Non-pigmented ciliary epithelial cell (primary cell): ENCODE measurements around the gene AMBRA1.
"Not testable (repeated sequence)": the region's sequence is repeated elsewhere in the genome, so short reads cannot be mapped to it uniquely, and the experiment has no call there.

Source experiments
- DNase-seq: peaks from one replicate; pipeline ENCODE4 v3.0.0-alpha.2; 2010; ENCODE audit warnings: low read depth

The AMBRA1 gene

DNA sequence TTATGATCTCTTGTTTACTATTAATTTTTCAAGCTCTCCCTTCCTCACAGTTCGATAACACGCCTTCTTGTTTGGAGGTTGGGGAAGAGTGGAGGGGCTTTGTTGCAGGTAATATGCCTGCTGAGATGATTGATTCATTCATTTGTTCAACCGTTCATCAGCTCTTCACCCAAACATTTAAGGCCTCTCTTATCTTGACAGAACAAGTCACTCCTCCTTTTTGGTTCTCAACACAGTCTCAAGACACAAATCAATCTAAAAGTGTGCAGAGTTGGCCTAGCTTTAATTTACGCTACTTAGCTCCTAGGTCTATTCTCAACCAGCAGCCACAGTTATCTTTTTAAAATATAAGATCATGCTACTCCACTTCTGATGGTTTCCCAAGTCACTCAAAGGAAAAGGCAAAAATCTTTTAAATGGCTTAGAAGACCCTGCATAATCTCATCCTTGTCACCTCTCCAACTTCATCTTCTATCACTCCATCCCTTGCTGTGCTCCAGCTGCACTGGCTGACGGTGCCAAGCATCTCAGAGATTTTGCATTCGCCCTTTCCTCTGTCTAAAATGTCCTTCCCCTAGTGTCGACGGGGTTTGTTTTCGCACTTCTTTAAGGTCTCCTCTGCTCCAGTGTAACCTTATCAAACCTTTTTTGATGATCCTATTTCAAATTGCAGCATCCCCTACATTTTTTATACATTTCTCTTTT lies 60.3 kb downstream of the AMBRA1 start:
- DNase-seq = no peak

DNA sequence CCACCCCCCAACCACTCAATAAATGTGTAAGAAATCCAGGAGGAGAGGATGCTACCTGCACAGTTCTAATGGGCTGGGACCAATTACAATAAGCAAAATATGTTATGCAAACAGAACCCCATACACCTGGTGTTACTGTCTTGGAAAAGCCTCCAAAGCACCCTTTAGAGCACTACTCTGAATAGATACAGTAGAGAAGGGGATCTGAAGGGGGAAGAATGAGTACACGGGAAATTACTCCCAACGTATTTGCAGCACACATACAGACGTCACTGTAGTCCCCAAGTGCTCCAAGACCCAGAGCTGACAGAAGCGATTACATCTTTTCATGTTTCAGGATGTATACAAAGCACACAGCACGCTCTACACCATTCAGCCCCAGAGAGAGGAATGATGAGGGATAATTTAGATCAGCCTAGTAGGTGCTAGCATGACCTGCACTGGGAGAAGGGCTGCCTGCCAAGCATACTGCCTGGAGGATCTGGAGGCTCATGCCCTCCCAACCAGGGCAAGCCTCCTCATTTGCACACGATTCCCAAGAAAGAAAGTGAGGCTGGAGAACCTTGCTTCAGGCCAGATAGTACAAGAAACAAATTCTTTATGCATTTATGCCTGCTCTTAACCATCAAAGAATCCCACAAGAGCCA lies 63.8 kb downstream of the AMBRA1 start:
- no peak for DNase-seq

DNA sequence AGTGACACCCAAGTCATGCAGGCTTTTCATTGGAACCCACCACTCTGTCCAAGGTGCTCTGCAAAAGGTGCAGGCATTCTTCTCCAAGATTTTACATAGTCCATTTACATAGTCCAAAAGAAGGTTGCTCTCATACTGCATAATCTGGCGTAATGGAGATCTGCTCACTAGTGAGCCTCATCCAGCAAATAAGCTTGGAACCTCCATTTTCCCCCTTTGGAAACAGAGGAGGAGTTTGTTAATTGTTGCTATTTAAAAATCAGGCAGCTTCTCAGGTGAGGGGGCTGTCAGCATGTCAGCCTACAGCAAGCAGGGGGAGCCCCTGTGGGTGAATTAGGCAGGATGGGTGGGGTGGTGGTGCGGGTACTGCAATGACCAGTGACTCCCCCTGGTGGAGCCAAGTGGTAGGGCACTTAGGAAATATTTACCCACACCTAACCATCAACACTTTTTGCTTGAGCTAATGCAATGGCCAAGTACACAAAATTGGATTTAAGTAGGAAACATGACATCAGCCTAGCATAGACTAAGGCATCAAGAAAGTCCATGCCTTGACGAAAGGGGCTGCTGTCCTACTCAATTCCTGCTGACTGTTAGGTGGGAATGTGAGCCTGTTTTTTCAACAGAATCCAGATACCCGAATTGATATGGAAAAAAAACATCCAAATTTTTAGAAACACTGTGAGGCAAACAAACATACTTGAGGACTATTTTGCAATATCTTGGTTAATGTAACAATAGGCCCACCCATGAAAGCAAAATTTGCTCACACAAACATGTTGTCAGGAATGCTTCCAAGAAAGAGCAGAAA lies 64.5 kb downstream of the AMBRA1 start:
- no peak for DNase-seq

DNA sequence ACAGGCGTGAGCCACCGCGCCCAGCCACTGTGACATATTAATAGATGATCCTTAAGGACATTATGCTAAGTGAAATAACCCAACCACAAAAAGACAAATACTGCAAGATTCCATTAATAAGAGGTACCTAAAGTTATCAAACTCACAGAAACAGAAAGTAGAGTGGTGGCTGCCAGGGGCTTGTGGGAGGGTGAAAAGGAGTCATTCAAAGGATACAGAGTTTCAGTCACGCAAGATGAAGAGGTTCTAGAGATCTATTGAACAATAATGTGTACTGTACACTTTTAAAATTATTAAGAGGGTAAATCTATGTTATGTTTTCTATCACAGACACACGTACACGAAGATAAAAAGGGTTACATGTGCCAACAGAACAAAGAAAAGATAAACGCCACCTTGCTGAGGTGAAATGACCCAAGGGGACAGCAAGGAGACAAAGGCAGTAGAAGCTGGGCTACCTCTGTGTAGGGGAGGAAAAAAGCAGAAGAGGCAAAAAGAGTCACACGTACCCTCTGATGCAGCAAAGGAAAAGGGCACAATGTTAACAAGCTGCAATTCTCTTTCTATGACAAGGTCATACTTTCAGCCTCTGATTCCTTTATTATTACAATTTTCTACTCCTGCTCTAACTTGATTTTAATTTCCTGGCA lies 65.3 kb downstream of the AMBRA1 start:
- DNase-seq = no peak

DNA sequence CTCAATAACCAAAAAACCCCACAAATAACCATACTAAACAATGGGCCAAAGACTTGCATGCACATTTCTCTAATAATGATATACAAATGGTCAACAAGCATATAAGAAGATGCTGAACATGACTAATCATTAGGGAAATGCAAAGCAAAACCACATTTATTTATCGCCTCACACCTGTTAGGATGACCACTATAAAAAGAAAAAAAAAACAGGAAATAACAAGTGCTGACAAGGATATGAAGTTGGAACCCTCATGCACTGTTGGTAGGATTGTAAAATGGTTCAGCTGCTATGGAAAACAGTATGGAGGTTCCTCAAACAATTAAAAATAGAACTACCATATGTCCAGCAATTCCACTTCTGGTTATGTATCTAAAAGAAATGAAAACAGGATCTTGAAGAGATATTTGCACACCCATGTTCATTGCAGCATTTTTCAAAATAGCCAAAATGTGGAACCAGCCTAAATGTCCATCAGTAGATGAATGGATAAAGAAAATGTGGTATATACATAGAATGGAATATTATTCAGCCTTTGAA lies 66.2 kb downstream of the AMBRA1 start:
- DNase-seq = no peak

DNA sequence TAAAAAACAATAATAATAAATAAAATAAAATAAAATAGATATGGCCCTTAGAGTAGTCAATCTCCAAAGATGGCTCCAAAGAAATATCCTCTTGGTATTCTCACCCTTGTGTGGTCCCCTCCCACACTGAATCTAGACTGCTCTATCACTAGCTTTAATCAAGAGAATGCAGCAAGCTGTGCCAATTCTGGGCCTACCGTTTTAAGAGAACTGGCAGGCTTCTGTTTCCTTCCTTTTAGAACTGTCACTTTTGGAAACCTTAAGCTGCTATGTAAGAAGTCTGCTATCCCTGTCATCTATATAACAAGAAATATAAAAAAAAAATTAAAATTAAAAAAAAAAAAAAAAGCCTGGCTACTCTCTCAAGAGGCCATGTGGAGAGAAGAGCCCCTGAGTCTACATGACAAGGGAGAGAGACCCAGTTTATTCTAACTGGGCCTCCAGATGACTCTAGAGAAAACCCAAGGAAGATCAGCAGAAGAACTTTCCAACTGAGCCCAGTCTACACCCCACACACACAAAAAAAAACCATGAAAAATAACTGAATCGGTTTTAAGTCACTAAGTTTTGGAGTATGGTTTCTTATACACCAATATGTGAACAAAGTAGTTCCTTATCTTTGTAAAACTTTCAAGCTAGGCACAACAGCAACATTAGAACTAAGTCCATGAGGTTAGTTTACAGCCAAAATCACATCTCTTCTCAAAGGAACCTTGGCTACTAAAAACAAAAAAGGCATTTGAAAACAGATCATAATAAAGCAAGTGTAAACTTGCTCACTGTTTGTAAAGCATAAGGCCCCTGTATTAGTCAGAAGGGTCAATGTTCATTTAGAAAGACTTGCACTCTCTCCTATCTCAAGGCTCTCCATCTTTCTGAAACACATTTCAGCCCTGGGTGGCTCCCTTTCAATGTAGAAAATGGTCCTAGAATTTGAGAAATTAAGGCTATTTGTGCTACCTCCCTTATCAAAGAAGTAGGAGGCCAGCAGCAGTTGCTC lies 67.3 kb downstream of the AMBRA1 start:
- no peak for DNase-seq

DNA sequence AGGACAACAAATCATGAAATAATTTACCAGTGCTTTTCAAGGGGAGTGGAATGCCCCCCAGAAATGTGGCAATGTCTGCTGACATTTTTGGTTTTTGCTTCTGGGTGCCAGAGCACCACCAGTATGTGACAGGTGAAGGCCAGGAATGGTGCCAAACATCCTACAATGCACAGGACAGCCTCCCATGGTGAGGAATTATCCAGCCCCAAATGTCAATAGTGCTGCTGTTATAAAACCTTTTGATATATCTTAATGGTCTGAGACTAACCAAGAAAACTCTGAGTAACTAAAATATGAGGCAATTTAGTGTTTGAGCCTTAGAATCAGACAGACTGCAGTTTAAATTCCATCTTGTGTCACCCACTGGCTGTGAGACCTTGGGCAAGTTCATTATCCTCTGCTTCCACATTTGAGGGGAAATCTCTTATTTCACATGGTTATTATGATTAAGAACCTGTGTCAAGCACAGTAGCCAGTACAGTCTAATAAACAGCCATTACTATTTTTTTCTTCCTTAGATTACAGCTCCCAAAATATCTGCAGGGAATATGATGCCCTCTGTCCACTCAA lies 69.5 kb downstream of the AMBRA1 start:
- no peak for DNase-seq

DNA sequence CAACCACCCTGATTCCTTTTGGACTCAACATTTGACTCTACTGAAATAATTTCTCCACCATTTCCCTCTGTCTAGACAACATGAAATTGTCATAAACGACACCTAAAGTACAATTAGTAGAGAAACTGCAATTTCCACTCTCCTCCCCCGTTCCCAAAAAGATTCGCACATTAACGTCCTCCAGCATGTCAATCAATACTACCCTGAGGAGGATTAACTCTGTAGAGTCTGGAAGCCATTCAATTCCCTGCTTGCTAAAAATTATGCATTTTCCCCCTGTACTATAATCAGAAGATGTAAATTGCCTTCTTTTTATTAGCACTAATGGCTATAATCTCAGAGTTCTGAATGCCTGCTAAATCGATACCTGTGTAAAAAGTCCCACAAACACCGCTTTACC lies 70.5 kb downstream of the AMBRA1 start:
- no peak for DNase-seq

DNA sequence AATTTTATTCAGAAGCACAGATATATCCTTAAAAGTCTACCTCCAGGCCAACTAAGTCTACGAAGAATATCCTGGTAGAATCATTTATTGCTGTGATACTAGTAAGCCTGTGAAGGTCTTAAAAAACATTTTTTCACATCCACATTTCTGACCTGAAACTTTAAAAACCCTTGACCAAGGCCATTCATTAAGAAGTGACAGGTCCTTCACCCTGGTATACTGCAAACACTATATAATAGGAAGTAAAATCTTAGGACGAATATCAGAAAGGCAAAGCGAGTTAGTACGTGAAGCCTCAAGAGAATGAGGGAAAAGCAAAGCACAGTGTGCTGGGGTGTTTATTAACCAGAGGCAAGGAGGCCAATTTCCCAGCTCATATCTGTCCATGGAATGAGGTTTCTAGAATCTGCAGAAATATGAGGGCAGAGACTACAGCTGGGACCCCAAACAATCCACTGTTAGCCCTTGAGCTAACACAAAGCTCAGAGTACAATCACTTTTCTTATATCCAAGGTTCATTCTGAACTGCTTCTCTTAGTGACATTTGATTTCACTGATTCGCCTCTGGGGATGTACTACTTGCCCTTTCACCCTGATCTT lies 71.0 kb downstream of the AMBRA1 start:
- no peak for DNase-seq

DNA sequence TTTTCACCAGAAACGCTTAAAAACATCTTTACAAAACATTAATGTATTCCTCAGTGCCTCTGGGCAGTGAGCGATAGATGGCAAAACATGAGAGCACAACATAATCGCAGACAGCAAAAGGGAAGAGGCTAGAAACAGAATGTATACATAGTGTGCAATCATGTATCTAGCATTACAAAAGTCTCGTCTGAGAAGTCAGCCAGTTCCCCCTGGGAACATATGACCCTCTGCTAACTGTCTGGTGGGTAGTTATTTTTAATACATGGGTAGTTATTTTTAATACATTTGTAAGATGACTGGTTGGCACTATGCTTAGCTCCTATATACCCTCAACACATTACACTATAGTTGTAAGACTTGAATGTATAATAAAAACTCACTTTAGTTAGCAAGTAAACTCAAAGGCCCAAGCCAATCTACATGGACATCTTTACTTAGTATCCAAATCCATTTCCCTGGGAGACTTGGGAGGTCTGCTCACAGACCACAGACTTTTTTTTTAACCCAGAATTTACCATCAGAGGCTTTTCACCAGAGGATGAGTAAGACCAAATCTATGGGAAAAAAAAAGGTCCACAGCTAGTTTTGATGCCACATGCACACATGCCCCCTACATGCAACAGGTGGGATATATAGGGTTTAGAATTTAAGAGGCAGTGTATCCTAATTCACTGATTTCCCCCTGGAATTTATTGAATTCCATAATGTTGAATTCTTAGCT lies 71.7 kb downstream of the AMBRA1 start:
- no peak for DNase-seq

DNA sequence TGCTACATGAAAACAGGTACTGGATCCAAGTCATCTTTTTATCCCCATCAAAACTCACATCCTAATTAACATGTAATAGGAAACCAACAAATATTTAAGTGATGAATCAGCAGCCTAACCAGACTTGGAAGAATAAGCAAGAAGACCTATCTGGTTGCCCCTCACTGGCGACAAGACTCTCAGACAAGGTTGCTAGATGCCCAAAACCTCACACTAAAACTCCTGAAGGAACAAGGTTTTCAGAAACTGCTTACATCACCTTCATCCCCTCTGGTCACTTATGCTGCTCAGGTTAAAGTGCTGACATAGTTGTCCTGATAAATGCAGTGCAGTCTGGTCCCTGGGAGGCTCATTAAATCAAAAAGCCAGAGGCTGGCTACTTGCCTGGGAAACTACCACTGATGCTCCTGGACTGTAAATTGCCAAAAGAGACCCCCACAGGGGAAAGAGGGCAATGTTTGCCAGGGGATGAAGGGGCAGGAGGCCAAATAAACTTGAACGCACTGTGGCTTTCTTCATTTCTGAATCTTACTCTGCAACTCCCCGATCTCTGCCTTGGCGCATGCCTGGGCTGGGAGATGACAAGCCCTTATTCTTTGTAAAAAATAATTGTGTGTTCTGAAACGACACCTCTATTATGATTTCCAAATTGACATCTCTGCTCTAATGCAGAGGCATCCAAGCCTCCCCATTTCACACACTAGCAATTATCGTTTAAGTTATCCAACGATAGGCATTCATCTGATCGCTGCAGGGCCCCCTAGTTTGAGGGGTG lies 72.7 kb downstream of the AMBRA1 start:
- DNase-seq = peak; percentile 31

DNA sequence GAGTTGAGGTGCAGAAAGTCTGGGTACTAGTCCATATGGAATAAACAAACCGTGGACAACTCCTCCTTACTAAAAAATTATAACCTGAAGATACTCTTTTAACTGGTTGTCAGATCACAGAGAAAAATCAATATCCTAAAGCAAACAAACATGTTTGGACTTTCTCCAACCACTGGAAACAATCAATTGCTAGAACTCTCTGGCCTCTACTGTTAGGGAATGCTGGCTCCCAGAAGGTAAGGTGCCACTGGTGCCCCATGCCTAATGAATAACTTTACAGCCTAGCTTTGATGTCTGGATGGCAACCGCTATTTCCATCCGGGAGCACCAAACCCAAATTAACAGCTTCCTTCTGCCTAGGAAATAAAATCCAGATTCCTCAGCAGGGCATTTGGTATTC lies 74.5 kb downstream of the AMBRA1 start:
- DNase-seq = no peak

DNA sequence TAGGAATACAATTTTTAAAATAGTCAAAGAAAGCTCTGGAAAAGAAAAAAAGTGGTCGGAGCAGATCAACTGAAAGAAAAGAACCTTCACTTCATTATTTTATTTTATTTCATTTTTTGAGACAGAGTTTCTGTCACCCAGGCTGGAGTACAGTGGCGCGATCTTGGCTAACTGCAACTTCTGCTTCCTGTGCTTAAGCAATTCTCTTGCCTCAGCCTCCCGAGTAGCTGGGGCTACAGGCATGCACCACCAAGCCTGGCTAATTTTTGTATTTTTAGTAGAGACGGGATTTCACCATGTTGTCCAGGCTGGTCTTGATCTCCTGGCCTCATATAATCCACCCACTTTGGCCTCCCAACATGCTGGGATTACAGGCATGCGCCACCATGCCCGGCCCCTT lies 74.9 kb downstream of the AMBRA1 start:
- not testable (repeated sequence) for DNase-seq

DNA sequence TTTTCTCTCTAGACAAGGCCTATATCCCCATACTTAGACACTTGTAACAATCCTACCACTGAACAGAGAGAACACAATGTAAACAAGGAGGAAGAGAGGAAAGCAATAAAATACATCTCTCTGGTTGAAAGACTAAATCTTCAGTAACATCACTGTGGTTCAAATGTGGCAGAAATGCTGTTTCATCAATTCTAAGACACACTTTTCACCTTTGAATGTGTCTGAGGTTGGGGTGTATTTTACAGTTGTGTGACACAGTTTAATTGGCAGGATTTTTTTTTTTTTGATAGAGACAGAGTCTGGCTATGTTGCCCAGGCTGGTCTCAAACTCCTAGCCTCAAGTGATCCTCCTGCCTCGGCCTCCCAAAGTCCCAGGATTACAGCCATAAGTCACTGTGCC lies 79.5 kb downstream of the AMBRA1 start:
- DNase-seq = no peak

DNA sequence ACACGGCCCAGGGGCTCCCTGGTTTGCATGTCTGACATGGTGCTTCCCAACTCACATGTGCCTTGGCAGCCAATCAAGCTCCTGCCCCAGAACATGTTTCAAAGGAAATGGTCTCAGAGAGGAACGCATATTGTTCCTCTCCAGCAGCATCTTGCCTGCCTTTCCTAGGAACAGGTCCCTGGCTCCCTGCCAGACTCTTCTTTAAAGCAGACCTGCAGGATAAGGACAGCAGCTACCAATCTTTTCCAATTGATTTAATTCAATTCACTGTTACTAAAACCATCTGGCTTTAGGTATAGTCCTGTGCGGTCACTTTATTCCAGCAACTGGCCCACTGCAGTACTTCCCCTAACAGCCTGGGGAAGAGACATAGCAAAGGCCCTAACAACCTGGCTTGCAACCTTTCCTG lies 79.9 kb downstream of the AMBRA1 start:
- DNase-seq = no peak

DNA sequence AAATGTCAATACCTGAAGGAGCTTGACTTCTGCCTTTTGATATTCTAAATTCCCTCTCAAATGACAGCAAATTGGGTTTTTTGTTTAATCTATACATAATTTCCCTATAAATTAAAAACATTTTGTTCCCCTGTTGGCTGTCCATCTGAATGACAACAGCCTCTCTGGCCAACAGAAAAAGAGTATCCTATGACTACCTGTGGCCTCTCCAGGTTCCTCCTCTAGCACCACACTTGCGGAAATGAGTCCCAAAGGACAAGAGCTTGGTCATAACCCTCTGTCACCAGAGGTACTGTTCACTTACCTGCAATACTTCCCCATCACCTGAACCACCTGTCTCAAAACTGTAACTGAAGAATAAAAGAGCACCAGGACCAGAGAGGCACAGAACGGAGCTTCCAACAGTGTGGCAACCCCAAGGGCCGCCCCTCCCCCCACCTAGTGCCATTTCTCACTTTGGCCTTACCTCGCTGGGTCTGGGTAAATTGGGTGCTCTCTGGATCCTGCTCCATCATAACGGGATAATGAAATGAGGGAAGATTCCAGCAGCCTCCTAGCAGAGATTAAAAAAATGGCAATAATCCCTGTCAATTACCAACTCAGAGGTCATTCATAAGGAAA lies 81.5 kb downstream of the AMBRA1 start:
- DNase-seq = no peak

DNA sequence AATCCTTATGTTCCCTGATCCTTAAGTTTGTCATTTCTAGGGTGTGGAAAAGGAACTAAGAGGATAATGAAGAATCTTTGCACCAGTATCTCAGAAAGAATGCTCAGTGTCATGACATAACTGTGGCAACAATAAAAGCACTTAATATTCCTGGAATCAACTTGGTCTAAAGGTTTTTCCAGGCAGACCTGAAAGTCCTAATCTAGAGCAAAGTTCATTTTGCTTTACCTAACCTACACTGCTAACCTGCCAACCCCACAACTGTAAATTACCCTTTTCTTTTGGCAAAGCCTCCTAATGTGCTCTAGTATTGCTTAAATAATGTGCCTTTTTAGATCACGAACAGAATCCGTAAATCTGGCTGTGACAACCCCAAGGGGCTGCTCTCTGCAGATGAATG lies 82.5 kb downstream of the AMBRA1 start:
- DNase-seq = no peak

DNA sequence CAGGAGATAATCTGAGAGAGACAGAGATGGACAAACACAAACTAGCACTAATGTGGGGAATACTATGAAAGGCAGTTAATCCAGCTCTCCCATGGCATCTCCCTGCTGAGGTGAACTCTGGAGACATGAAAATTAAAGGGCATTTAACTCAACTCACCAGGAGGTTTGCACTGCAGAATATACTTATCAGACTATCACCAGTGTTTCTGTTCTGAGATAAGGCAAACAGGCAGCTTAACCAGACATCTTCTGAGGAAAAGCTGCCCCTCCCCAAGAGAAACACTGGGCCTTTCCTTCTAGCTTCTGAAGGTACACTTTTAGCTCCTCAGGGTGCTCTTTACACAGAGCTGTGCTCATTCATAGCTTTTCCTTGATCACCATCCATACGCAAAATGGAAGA lies 85.5 kb downstream of the AMBRA1 start:
- no peak for DNase-seq

DNA sequence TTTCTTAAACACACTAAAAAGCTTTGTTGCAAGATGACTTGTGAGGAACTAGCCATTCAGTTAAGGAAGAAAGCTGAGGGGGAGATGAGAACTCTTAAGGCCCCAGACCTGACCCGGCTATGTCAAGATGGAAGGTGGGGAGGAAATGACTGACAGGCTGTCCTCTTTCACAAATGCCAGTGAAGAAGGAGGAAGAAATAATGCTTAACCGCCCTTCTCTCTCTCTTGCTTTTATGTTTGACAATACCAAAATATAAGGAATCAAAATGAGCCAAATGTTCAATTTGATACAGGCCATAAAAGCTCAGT lies 87.4 kb downstream of the AMBRA1 start:
- DNase-seq = no peak
